ENCODE data around the gene GNG4.
"Not testable (repeated sequence)": the region's sequence is repeated elsewhere in the genome, so short reads cannot be mapped to it uniquely, and the experiment has no call there.

The GNG4 gene

DNA sequence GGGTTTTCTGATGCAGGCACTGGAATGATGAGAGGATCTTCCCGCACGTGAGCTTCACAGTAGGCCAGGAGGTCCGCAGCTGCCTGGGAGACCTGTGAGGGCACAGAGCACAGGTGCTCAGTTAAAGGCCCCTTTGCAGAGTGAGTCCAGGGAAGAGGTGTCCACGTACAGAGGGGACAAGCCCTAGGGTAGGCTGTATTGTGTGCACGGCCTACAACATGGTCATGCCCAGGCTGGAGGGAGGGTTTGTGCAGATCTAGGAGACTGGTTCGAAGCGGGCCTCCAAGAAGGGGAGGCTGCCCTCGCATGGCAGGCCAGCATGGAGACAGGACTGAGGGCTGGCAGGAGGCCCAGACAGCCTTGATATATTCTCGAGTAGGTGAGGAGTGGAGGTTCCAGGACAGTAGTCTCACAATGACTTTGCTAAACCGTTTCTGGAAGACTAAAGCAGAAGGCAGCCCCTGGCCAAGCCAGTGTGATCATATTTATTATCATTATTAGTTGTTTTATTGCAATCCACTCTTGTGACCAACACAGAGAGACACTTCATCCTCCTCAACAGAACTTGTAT lies 97.4 kb downstream of the GNG4 start:
- TF ChIP-seq SUZ12 (IDR thresholded peaks at IDR 0.05) (no peak), NFRKB (IDR thresholded peaks at IDR 0.05) (no peak), ELF4 (IDR thresholded peaks at IDR 0.05) (no peak), FOXK2 (IDR thresholded peaks at IDR 0.05) (no peak), SP1 (IDR thresholded peaks at IDR 0.05) (no peak), TARDBP (IDR thresholded peaks at IDR 0.05) (no peak), BHLHE40 (IDR thresholded peaks at IDR 0.05; ENCODE audit: borderline replicate concordance) (no peak)
- ChIA-PET POLR2A (no interaction called here), CTCF (interaction anchor here (1.2 kb wide), 1 partner anchor 419 kb away, joined by 5 read pairs; no protein-coding TSS in a partner anchor)
- DNase-seq (ENCODE audit: extremely low spot score) = no peak

DNA sequence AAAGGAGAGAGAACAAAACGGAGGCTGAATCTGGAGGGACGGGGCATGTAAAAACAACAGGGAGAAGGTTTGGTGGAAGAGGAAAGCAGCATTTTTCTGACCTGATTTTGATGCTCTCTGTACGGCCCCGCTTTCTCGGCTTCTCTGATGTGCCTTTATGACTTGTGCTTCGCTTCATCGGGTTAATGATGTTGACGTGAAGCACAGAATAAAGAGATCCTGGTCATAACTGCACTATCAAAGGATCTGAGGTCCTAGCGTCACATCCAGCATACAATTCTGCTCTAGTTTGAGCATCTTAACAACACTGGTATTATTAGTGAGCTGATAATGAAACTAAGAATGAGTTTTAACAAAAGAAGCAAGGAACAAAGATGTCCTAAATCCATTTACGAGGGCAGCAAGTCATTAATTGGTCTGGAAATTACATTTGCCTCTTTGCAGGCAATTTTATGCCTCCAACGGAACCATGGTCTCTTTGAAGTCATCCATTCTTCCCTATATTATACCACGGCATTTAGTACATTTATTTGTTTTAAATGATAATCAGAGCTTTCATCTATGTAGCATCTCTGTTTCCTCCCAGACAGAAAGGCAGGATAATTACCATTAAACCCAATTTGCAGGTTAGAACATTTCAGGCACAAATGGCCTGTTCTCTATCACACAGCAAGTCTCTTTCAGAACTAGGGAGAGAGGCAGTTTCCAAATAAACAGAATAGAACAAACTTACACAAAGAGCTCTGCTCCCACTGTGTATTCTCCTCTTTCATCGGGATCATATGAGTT lies 100.0 kb downstream of the GNG4 start:
- POLR2A ChIA-PET = no interaction called here
- TF ChIP-seq FOXM1 (IDR thresholded peaks at IDR 0.05; ENCODE audit: borderline replicate concordance) = no peak
- no peak for TF ChIP-seq HDGF (IDR thresholded peaks at IDR 0.05; ENCODE audit: borderline replicate concordance)
- no peak for TF ChIP-seq FOXK2 (IDR thresholded peaks at IDR 0.05)
- TF ChIP-seq L3MBTL2 (conservative IDR thresholded peaks at IDR 0.05) = no peak
- TF ChIP-seq, protein P1, sequence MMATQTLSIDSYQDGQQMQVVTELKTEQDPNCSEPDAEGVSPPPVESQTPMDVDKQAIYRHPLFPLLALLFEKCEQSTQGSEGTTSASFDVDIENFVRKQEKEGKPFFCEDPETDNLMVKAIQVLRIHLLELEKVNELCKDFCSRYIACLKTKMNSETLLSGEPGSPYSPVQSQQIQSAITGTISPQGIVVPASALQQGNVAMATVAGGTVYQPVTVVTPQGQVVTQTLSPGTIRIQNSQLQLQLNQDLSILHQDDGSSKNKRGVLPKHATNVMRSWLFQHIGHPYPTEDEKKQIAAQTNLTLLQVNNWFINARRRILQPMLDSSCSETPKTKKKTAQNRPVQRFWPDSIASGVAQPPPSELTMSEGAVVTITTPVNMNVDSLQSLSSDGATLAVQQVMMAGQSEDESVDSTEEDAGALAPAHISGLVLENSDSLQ (IDR thresholded peaks at IDR 0.05) = no peak
- TF ChIP-seq CTBP1 (IDR thresholded peaks at IDR 0.05; ENCODE audit: borderline replicate concordance) = no peak
- TF ChIP-seq SP1 (IDR thresholded peaks at IDR 0.05) = no peak
- no peak for TF ChIP-seq LEF1 (IDR thresholded peaks at IDR 0.05; ENCODE audit: borderline replicate concordance)
- TF ChIP-seq BHLHE40 (IDR thresholded peaks at IDR 0.05; ENCODE audit: borderline replicate concordance) = no peak
- TF ChIP-seq SUZ12 (IDR thresholded peaks at IDR 0.05) = no peak
- CTCF ChIA-PET = interaction anchor here (0.8 kb wide), 1 partner anchor 11 kb away, joined by 3 read pairs; no protein-coding TSS in a partner anchor
- no peak for DNase-seq (ENCODE audit: extremely low spot score)

DNA sequence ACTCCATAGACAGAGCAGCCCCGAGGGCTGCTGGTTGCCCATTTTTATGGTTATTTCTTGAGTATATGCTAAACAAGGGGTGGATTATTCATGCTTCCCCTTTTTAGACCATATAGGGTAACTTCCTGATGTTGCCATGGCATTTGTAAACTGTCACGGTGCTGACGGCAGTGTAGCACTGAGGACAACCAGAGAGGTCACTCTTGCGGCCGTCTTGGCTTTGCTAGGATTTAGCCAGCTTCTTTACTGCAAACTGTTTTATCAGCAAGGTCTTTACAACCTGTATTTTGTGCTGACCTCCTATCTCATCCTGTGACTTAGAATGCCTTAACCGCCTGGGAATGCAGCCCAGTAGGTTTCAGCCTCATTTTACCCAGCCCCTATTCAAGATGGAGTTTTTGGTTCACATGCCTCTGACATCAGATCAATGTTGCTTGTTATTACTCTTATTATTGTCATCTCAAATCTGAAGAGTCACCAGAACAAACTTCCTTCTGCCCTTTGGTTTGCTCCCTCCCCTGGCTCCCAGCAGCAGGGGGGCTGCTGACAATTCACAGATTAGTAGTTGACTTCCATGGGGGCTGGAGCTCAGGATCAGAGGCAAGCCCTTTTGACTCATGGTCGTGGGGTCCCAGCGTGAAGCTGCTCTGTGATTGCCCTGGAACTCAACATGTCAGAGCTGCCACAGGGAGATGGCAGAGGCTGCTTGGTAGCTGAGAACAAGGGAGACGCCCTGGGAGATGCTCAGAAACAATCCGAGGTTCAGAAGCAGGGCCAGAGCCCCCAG lies 103.0 kb downstream of the GNG4 start:
- DNase-seq (ENCODE audit: extremely low spot score); POLR2A ChIA-PET: not testable (repeated sequence)
- CTCF ChIA-PET = interaction anchor here (1.3 kb wide), 1 partner anchor 11 kb away, joined by 5 read pairs; no protein-coding TSS in a partner anchor

DNA sequence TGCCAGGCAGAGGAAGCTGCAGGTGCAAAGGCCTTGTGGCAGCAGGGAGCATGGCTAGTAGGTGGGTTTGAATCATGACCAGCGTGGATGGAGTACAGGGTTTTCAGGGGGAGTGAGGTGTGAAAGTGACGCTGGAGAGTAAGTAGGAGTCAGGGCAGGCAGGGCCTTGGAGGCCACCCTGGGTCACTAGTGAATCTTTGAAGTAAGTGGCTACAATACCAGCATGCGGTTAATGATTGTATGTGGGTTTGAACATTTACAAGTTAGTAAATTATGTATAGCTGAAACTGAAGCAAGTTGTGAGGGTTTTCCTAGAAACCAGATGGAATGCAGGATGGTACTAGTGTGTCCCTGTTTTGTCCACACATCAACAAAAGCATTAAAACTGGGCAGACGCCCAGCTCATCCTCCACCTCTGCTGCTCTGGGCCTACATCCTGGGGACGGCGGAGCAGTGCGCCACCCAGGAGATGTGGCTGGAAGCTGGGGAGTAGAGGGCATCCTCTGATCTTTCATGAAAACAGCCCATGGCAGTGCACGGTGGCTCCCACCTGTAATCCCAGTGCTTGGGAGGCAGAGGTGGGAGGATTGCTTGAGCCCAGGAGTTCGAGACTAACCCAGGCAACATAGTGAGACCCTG lies 104.2 kb downstream of the GNG4 start:
- POLR2A ChIA-PET = no interaction called here

DNA sequence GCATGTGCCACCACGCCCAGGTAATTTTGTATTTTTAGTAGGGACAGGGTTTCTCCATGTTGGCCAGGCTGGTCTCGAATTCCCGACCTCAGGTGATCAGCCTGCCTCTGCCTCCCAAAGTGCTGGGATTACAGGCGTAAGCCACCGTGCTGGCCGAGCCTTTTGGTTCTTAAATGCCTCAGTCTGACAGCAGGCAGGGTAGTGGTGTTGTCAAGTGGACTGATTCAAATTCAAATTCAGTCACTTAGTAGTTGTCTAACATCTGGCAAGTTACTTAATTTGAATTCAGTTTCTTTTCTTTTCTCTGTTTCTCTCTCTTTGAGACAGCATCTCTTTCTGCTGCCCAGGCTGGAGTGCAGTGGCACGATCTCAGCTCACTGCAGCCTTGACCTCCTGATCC lies 106.7 kb downstream of the GNG4 start:
- CTCF ChIA-PET = interaction anchor here (1.2 kb wide), 1 partner anchor 55 kb away, joined by 3 read pairs; no protein-coding TSS in a partner anchor
- DNase-seq (ENCODE audit: extremely low spot score); POLR2A ChIA-PET: not testable (repeated sequence)

More for the DNA sequence above, 104.2 kb downstream of the GNG4 start:
- CTCF ChIA-PET = interaction anchor here (1.3 kb wide), 1 partner anchor 12 kb away, joined by 5 read pairs; no protein-coding TSS in a partner anchor
- TF ChIP-seq, protein P1 (IDR thresholded peaks at IDR 0.05) = no peak
- TF ChIP-seq HDGF (IDR thresholded peaks at IDR 0.05; ENCODE audit: borderline replicate concordance) = no peak
- no peak for TF ChIP-seq FOXA1 (IDR thresholded peaks at IDR 0.05)
- no peak for TF ChIP-seq ARNT (IDR thresholded peaks at IDR 0.05)
- TF ChIP-seq FOXK2 (IDR thresholded peaks at IDR 0.05) = no peak
- no peak for TF ChIP-seq CTBP1 (IDR thresholded peaks at IDR 0.05; ENCODE audit: borderline replicate concordance)
- TF ChIP-seq ZNF384 (IDR thresholded peaks at IDR 0.05) = no peak
- no peak for TF ChIP-seq TARDBP (IDR thresholded peaks at IDR 0.05)
- TF ChIP-seq NFRKB (IDR thresholded peaks at IDR 0.05) = no peak
- no peak for TF ChIP-seq ELF4 (IDR thresholded peaks at IDR 0.05)
- TF ChIP-seq BHLHE40 (IDR thresholded peaks at IDR 0.05; ENCODE audit: borderline replicate concordance) = no peak
- no peak for TF ChIP-seq SP1 (IDR thresholded peaks at IDR 0.05)
- no peak for TF ChIP-seq FOXM1 (IDR thresholded peaks at IDR 0.05; ENCODE audit: borderline replicate concordance)
- DNase-seq (ENCODE audit: extremely low spot score) = no peak

DNA sequence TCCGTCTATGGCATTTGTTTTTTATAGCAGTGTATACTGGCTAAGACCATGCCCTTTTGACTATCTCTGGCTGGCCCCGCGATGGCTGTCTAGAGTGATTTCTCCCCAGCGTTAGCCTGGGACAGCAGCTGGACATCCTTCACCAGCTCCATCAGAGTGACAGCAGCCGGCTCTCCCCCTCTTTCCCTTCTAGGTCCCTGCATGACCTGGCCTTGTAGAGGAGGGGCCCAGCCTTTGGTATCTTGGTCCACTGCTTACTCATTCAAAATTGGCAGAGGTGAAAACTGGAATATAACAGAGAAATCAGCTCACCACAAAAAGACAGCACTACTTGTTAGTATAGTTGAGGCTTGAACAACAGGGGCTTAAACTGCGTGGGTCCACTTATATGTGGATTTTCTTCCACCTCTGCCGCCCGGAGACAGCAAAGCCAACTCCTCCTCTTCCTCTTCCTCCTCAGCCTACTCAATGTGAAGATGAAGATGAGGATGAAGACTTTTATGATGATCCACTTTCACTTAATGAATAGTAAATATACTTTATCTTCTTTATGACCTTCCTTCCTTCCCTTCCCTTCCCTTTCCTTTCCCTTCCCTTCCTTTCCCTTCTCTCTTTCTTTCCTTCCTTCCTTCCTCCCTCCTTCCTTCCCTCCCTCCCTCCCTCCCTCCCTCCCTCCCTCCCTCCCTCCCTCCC lies 116.0 kb downstream of the GNG4 start:
- CTCF ChIA-PET = interaction anchor here (0.7 kb wide), 1 partner anchor 157 kb away, joined by 4 read pairs; no protein-coding TSS in a partner anchor
- POLR2A ChIA-PET = no interaction called here
- no peak for TF ChIP-seq LEF1 (IDR thresholded peaks at IDR 0.05; ENCODE audit: borderline replicate concordance)
- no peak for DNase-seq (ENCODE audit: extremely low spot score)
